SU-DHL-6 (cell line): Measurements from ENCODE around the gene COL4A3.
"Not testable (repeated sequence)": the region's sequence is repeated elsewhere in the genome, so short reads cannot be mapped to it uniquely, and the experiment has no call there.

Source experiments
- H2AFZ ChIP-seq: fragments of 200-600 bp; sonication (generic); 2 replicates; pipeline ENCODE4 v1.6.1; 2014; ENCODE audit warnings: low read depth, mild to moderate bottlenecking, moderate library complexity, mixed read lengths, antibody characterized with exemption, low read length; ENCODE audit not compliant: severe bottlenecking
- H3F3A ChIP-seq: fragments of 200-600 bp; shearing (Covaris generic); 2 replicates; pipeline ENCODE4 v1.6.0; 2016; ENCODE audit warnings: antibody characterized with exemption, mild to moderate bottlenecking; ENCODE audit not compliant: insufficient read depth
- H3K27ac ChIP-seq: fragments of 200-600 bp; sonication (generic); 2 replicates; pipeline ENCODE4 v1.5.1; 2016; ENCODE audit warnings: low read depth, mild to moderate bottlenecking, low read length, moderate library complexity, mixed read lengths
- H3K27me3 ChIP-seq: fragments of 200-600 bp; sonication (generic), shearing (Covaris generic); 2 replicates; pipeline ENCODE4 v1.6.0; 2014; ENCODE audit warnings: mild to moderate bottlenecking, low read length
- H3K36me3 ChIP-seq: fragments of 200-600 bp; sonication (generic); 2 replicates; pipeline ENCODE4 v1.6.1; 2014; ENCODE audit warnings: mild to moderate bottlenecking, low read length, mixed read lengths
- H3K4me2 ChIP-seq: fragments of 300-600, 200-600 bp; shearing (Covaris generic), sonication (generic); 2 replicates; pipeline ENCODE4 v1.6.0; 2014; ENCODE audit warnings: low read length, low read depth, mild to moderate bottlenecking; ENCODE audit not compliant: poor library complexity, severe bottlenecking
- H3K4me3 ChIP-seq: fragments of 200-600 bp; sonication (generic); 2 replicates; pipeline ENCODE4 v1.5.1; 2014; ENCODE audit warnings: antibody characterized with exemption, low read length, mild to moderate bottlenecking, mixed read lengths; ENCODE audit not compliant: insufficient read depth, poor library complexity, severe bottlenecking
- H3K79me2 ChIP-seq: fragments of 200-600 bp; sonication (generic); 2 replicates; pipeline ENCODE4 v1.6.1; 2014; ENCODE audit warnings: mild to moderate bottlenecking, low read length, moderate library complexity; ENCODE audit not compliant: insufficient read depth
- H3K9ac ChIP-seq: fragments of 200-600 bp; sonication (generic); 2 replicates; pipeline ENCODE4 v1.7.0; 2014; ENCODE audit warnings: mild to moderate bottlenecking, low read length
- H3K9me2 ChIP-seq: fragments of 200-600 bp; sonication (generic); replicated peaks from 2 replicates; pipeline ENCODE4 v1.6.1; 2014; ENCODE audit warnings: low read length; ENCODE audit not compliant: insufficient read depth
- H3K9me3 ChIP-seq: fragments of 200-600 bp; sonication (generic); 2 replicates; pipeline ENCODE4 v1.6.1; 2014; ENCODE audit warnings: low read length, mixed read lengths; ENCODE audit not compliant: insufficient read depth
- H4K20me1 ChIP-seq: fragments of 200-600 bp; sonication (generic); 2 replicates; pipeline ENCODE4 v1.6.1; 2014; ENCODE audit warnings: low read depth, mild to moderate bottlenecking, antibody characterized with exemption, low read length, moderate library complexity, mixed read lengths
- EZH2phosphoT487 ChIP-seq: fragments of 200-600 bp; sonication (generic), shearing (Covaris generic); conservative IDR thresholded peaks from 2 replicates; pipeline ENCODE4 v1.6.1; 2018; ENCODE audit warnings: mild to moderate bottlenecking, antibody characterized with exemption, low read length, moderate library complexity, mixed read lengths
- TF ChIP-seq, protein P1 (sequence below): fragments of 200-600 bp; sonication (generic); IDR thresholded peaks from one replicate; pipeline ENCODE4 v1.5.1; 2017; ENCODE audit warnings: antibody characterized with exemption, mild to moderate bottlenecking, low read length, moderate library complexity; ENCODE audit not compliant: insufficient read depth, poor library complexity, severe bottlenecking

COL4A3 gene

DNA sequence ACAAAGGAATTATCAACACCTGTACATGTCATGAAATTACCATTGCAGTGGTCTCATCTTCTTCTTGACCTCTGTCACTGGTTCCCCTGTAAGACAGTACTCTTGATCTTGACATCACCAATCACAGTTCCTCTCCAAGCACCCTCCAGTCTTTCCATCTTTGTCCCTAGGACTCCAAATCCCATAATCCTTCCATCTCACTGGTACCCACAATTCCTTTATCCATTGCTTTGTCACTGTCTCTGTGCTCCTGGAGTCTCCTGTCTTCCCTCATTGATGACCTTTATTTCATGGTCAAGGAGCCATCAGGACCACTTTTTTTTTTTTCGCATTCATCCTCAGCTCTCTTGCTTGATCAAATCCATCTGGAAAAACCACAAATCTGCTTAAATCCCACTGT lies 56.7 kb downstream of the COL4A3 start:
- Histone ChIP-seq H4K20me1 (no peaks in the 10 kb centered on the region), H3K27ac (no peak overlapping the region), H3K4me3 (no peak overlapping the region), H3K36me3 (no peaks in the 10 kb centered on the region), H3K79me2 (no peaks in the 10 kb centered on the region), H3K27me3 (no peaks in the 10 kb centered on the region), H2AFZ (no peak overlapping the region), H3K9me3 (no peaks in the 10 kb centered on the region), H3F3A (no peaks in the 10 kb centered on the region), H3K9me2 (no peaks in the 10 kb centered on the region), H3K9ac (no peak overlapping the region), H3K4me2 (no peak overlapping the region)
- no peak for TF ChIP-seq EZH2phosphoT487
- TF ChIP-seq, protein P1, sequence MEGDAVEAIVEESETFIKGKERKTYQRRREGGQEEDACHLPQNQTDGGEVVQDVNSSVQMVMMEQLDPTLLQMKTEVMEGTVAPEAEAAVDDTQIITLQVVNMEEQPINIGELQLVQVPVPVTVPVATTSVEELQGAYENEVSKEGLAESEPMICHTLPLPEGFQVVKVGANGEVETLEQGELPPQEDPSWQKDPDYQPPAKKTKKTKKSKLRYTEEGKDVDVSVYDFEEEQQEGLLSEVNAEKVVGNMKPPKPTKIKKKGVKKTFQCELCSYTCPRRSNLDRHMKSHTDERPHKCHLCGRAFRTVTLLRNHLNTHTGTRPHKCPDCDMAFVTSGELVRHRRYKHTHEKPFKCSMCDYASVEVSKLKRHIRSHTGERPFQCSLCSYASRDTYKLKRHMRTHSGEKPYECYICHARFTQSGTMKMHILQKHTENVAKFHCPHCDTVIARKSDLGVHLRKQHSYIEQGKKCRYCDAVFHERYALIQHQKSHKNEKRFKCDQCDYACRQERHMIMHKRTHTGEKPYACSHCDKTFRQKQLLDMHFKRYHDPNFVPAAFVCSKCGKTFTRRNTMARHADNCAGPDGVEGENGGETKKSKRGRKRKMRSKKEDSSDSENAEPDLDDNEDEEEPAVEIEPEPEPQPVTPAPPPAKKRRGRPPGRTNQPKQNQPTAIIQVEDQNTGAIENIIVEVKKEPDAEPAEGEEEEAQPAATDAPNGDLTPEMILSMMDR = no peak

GRCh38 chr2:227222292-227222691 lies 57.9 kb downstream of the COL4A3 start:
- Histone ChIP-seq H3K4me3 (no peak overlapping the region), H4K20me1 (no peaks in the 10 kb centered on the region), H3K9me3 (no peaks in the 10 kb centered on the region), H3K9me2 (no peaks in the 10 kb centered on the region), H2AFZ (no peak overlapping the region), H3K27me3 (no peaks in the 10 kb centered on the region), H3K27ac (no peak overlapping the region), H3K79me2 (no peaks in the 10 kb centered on the region), H3F3A (no peaks in the 10 kb centered on the region), H3K4me2 (no peak overlapping the region), H3K9ac (no peak overlapping the region), H3K36me3 (no peaks in the 10 kb centered on the region)
- TF ChIP-seq, protein P1 = no peak
- no peak for TF ChIP-seq EZH2phosphoT487

DNA sequence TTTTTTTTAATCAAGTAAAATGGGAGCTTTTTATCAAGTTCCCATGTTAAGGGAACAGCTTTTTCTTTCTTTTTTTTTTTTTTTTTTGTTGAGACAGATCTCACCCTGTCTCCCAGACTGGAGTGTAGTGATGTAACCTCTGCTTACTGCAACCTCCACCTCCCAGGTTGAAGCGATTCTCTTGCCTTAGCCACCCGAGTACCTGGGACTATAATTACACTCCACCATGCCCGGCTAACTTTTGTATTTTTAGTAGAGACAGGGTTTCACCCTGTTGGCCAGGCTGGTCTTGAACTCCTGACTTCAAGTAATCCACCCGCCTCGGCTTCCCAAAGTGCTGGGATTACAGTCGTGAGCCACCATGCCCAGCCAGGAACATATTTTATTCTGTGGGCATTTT lies 61.2 kb downstream of the COL4A3 start:
- not testable (repeated sequence) for H3K27me3 ChIP-seq, H3K4me3 ChIP-seq, H4K20me1 ChIP-seq, H3K27ac ChIP-seq, H3K79me2 ChIP-seq, H3K9me2 ChIP-seq, H3K9ac ChIP-seq, H2AFZ ChIP-seq, H3K4me2 ChIP-seq, H3K9me3 ChIP-seq, H3F3A ChIP-seq, H3K36me3 ChIP-seq

DNA sequence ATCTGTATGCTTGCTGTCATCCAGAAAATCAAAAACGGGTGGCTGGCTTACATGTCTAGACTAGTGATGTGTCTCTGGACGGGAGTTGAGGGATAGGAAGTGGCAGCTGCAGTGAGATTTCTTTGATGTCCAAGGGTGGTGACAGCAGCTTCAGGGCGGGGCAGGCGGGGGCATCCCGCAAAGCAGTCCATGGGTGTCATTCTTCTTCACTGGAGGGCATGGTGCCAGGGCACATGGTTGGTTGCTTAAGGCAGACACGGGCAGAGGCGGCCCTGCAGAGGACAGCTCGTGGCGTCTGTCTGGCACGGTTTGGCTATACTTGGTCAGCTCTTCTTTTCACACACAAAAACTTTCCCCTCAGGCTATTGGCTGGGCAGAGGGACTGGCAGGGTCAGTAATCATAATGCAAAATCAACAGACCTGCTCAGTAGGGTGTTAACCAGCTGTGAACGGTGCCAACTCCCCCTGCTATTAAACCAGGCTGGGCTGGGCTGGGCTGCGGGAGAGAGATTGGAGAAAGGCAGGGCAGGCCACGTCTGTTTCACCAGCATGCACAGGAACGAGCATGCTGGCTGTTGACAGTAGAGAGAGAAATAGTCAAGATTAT lies 63.7 kb downstream of the COL4A3 start:
- Histone ChIP-seq H3K4me3 (no peak overlapping the region), H3K4me2 (no peak overlapping the region), H2AFZ (no peak overlapping the region), H3K27me3 (no peaks in the 10 kb centered on the region), H3F3A (no peaks in the 10 kb centered on the region), H3K27ac (no peak overlapping the region), H3K9me2 (no peaks in the 10 kb centered on the region), H3K9me3 (no peaks in the 10 kb centered on the region), H4K20me1 (no peaks in the 10 kb centered on the region), H3K36me3 (no peaks in the 10 kb centered on the region), H3K79me2 (no peaks in the 10 kb centered on the region), H3K9ac (no peak overlapping the region)
- TF ChIP-seq, protein P1 = no peak
- TF ChIP-seq EZH2phosphoT487 = no peak
